Measurements from ENCODE around the gene NLRP11. TPM values are rescaled to one million over a fixed set of nuclear protein-coding genes. Genes with fewer than 3 reads are reported as not detected.

NLRP11 gene
- not detected in 2 replicates for total RNA-seq

DNA sequence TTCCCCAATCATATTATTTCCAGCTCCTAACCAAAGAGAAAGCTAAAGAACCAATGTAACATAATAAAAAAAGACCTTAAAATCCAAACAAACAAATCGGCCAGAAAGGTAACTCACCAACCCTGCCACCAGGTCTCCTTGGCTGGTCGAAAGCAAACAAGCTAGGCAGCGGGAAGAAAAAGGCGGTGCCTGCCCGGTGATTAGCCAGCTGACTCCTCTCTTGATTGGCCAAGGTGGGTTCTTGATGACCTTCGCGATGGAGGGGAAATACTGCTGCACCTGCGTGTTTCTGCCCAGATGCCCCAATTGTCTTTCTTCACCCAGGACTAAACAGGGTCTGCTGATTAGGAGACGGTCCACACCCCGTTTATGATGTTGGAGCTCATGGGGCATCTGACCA lies at the start of gene NLRP11:
TSS of gene NLRP11 (minus strand) at position 154 of the 400 bp plus-strand sequence. CDS start 13,825 bp downstream, outside the sequence.

DNA sequence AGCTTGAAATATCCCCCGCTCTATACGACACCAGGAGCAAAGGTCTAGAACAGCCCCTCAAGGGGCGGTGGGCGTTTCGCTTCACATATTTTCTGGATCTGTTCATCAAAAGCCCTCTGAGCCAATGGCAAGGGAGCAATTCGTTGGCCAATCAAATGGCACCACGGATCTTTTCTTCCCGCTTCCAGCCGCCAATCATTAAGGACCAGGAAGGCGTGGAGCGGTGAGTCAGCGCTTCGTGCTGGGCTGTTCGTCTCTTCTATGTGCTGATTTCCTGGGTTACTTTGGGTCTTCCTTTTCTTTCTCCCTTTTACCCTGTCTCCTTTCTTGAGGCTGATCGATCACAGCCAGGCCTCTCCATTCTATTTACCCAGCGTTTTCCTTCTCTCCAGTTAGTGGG lies 4.5 kb upstream of the NLRP11 start, which contains the start of gene NLRP4:
TSS of gene NLRP4 (plus strand) at position 201 of the 400 bp plus-strand sequence. CDS start 15,541 bp downstream, outside the sequence.

DNA sequence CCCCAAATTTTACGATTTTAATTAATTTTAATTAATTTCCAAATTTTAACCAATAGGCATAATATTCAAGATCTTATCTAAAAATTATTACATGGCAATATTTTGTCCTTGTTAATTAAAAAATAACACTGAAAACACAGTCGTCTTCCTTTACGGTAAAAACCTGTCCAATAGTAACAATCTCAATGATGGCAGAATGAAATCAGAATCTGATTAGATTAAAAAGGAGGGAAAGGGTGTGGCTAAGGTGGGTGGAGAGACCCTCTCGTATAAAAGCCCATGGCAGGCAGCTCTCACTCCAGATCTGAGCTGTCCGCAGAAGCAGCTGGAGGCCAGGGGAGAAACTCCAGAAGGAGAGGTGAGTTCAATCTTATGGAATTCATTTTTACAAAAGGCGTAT lies 63.0 kb downstream of the NLRP11 start, which contains the start of gene RFPL4AL1:
TSS of gene RFPL4AL1 (plus strand) at position 301 of the 400 bp plus-strand sequence. CDS start 2,687 bp downstream, outside the sequence.

GRCh38 chr19:55758797-55759196 lies 73.0 kb downstream of the NLRP11 start, which contains the start of gene RFPL4A:
TSS of gene RFPL4A (plus strand) at chr19:55759097. CDS start at chr19:55761801, 2,704 bp downstream.

GRCh38 chr19:55738302-55738701 lies 93.5 kb downstream of the NLRP11 start, which contains the start of gene NLRP9:
TSS of gene NLRP9 (minus strand) at chr19:55738402. CDS start at chr19:55738374, 28 bp downstream.

Other genes starting within 250 kb of the NLRP11 start
- 4.5 and 4.9 TPM in 2 replicates for gene FIZ1, start 232.5 kb downstream of the NLRP11 start, total RNA-seq
- 19.3 and 19.7 TPM in 2 replicates for gene ZNF524, start 231.7 kb downstream of the NLRP11 start, total RNA-seq
- 2.4 and 3.2 TPM in 2 replicates for gene ZNF865, start 226.4 kb downstream of the NLRP11 start, total RNA-seq
- 1.9 and 3.0 TPM in 2 replicates for gene ZNF784, start 207.4 kb downstream of the NLRP11 start, total RNA-seq
- 10.4 and 15.0 TPM in 2 replicates for gene ZNF580, start 191.0 kb downstream of the NLRP11 start, total RNA-seq
- gene ZNF581, start 188.3 kb downstream of the NLRP11 start, total RNA-seq, result 20.5 and 26.3 TPM in 2 replicates
- 14.7 and 15.6 TPM in 2 replicates for gene CCDC106, start 183.8 kb downstream of the NLRP11 start, total RNA-seq
- 197 and 225 TPM in 2 replicates for gene U2AF2, start 177.0 kb downstream of the NLRP11 start, total RNA-seq
- 103 and 112 TPM in 2 replicates for gene EPN1, start 156.8 kb downstream of the NLRP11 start, total RNA-seq
- gene NLRP9, start 93.6 kb downstream of the NLRP11 start, total RNA-seq, result not detected in 2 replicates
- gene RFPL4A, start 72.9 kb downstream of the NLRP11 start, total RNA-seq, result not detected in 2 replicates
- gene RFPL4AL1, start 62.9 kb downstream of the NLRP11 start, total RNA-seq, result not detected in 2 replicates
- gene NLRP4, start 4.5 kb upstream of the NLRP11 start, total RNA-seq, result not detected in 2 replicates
- not detected in 2 replicates for gene NLRP13, start 100.3 kb upstream of the NLRP11 start, total RNA-seq
- gene NLRP8, start 115.8 kb upstream of the NLRP11 start, total RNA-seq, result not detected in 2 replicates
- gene NLRP5, start 154.8 kb upstream of the NLRP11 start, total RNA-seq, result not detected in 2 replicates

Measured in bronchus fibroblast of lung (primary cell).